ENCODE results near the gene GRN. TPM values are rescaled to one million over a fixed set of nuclear protein-coding genes. Genes with fewer than 3 reads are reported as not detected.
A peak's percentile ranks its signal among the peaks of the same experiment; 100 is the strongest.

Gene GRN
- total and polyA plus RNA-seq, 9 of the 15 experiments (the other 6 are each of a cell fraction or from before 2014, with no cell fraction given) = 5.4 to 75.3 (median 20.7) TPM

DNA sequence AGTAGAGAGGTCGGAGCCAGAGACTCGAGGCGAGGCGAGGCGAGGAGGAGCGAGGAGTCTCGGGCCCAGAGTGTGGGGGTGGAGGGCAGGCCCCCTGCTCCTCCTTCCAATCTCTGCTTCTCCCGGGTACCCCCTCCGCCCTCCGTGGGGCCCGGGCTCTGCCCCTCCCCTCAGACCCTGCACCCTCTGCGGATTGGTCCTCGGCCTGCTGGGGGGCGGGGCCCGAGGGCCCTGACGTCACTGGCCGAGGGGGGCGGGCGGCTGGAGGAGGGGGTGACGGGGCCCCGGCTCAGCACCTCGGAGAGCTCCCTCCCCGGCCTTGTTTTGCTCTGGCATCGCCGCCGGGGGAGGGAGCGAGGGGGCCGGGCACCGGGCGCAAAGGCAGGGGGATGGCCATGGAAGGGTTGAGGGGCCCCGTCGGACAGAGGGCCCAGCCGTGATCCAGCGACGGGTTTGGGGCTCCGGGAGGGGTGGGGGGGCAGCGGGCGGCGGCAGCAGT is 36.7 kb upstream of the GRN start, which contains the start of gene RUNDC3A (continued):
- TF ChIP-seq, protein P1, sequence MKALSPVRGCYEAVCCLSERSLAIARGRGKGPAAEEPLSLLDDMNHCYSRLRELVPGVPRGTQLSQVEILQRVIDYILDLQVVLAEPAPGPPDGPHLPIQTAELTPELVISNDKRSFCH (CRISPR knock-in tag; IDR thresholded peaks at IDR 0.05) = no peak
- TF ChIP-seq, protein P1 (tag; IDR thresholded peaks at IDR 0.05) = no peak
- TF ChIP-seq, protein P2, sequence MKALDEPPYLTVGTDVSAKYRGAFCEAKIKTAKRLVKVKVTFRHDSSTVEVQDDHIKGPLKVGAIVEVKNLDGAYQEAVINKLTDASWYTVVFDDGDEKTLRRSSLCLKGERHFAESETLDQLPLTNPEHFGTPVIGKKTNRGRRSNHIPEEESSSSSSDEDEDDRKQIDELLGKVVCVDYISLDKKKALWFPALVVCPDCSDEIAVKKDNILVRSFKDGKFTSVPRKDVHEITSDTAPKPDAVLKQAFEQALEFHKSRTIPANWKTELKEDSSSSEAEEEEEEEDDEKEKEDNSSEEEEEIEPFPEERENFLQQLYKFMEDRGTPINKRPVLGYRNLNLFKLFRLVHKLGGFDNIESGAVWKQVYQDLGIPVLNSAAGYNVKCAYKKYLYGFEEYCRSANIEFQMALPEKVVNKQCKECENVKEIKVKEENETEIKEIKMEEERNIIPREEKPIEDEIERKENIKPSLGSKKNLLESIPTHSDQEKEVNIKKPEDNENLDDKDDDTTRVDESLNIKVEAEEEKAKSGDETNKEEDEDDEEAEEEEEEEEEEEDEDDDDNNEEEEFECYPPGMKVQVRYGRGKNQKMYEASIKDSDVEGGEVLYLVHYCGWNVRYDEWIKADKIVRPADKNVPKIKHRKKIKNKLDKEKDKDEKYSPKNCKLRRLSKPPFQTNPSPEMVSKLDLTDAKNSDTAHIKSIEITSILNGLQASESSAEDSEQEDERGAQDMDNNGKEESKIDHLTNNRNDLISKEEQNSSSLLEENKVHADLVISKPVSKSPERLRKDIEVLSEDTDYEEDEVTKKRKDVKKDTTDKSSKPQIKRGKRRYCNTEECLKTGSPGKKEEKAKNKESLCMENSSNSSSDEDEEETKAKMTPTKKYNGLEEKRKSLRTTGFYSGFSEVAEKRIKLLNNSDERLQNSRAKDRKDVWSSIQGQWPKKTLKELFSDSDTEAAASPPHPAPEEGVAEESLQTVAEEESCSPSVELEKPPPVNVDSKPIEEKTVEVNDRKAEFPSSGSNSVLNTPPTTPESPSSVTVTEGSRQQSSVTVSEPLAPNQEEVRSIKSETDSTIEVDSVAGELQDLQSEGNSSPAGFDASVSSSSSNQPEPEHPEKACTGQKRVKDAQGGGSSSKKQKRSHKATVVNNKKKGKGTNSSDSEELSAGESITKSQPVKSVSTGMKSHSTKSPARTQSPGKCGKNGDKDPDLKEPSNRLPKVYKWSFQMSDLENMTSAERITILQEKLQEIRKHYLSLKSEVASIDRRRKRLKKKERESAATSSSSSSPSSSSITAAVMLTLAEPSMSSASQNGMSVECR (CRISPR knock-in tag; IDR thresholded peaks at IDR 0.05) = peak; percentile 83; the same call in 1 of the 2 replicates
- peak; percentile 84 for TF ChIP-seq ATF7 (IDR thresholded peaks at IDR 0.05)
- TF ChIP-seq MIER1 (IDR thresholded peaks at IDR 0.05; ENCODE audit: low read depth) = peak; percentile 91
- TF ChIP-seq NFYB (IDR thresholded peaks at IDR 0.05; ENCODE audit: extremely low read depth, insufficient read length) = peak; percentile 60
- TF ChIP-seq ZNF644 (tag; IDR thresholded peaks at IDR 0.05; ENCODE audit: low read depth) = 0 out of 2 replicates have a peak, but pooled peaks have one; percentile 41
- TF ChIP-seq BACH1 (tag; IDR thresholded peaks at IDR 0.05) = no peak
- TF ChIP-seq ZNF263 (CRISPR knock-in tag; IDR thresholded peaks at IDR 0.05; ENCODE audit: borderline replicate concordance) = peak; percentile 29; the same call in 1 of the 2 replicates
- TF ChIP-seq, protein P3, sequence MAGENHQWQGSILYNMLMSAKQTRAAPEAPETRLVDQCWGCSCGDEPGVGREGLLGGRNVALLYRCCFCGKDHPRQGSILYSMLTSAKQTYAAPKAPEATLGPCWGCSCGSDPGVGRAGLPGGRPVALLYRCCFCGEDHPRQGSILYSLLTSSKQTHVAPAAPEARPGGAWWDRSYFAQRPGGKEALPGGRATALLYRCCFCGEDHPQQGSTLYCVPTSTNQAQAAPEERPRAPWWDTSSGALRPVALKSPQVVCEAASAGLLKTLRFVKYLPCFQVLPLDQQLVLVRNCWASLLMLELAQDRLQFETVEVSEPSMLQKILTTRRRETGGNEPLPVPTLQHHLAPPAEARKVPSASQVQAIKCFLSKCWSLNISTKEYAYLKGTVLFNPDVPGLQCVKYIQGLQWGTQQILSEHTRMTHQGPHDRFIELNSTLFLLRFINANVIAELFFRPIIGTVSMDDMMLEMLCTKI (IDR thresholded peaks at IDR 0.05; ENCODE audit: partially characterized antibody) = no peak
- peak; percentile 62; the same call in 1 of the 2 replicates for TF ChIP-seq FOXP1 (CRISPR knock-in tag; IDR thresholded peaks at IDR 0.05)
- peak; percentile 66; the same call in 1 of the 2 replicates for TF ChIP-seq KLF13 (tag; IDR thresholded peaks at IDR 0.05; ENCODE audit: borderline replicate concordance, low read depth)
- TF ChIP-seq MYBL2 (IDR thresholded peaks at IDR 0.05; ENCODE audit: low read depth) = no peak
- no peak for TF ChIP-seq MYBL2 (CRISPR knock-in tag; IDR thresholded peaks at IDR 0.05; ENCODE audit: borderline replicate concordance)
- TF ChIP-seq, protein P4, sequence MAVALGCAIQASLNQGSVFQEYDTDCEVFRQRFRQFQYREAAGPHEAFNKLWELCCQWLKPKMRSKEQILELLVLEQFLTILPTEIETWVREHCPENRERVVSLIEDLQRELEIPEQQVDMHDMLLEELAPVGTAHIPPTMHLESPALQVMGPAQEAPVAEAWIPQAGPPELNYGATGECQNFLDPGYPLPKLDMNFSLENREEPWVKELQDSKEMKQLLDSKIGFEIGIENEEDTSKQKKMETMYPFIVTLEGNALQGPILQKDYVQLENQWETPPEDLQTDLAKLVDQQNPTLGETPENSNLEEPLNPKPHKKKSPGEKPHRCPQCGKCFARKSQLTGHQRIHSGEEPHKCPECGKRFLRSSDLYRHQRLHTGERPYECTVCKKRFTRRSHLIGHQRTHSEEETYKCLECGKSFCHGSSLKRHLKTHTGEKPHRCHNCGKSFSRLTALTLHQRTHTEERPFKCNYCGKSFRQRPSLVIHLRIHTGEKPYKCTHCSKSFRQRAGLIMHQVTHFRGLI (CRISPR knock-in tag; IDR thresholded peaks at IDR 0.05) = no peak
- TF ChIP-seq, protein P5, sequence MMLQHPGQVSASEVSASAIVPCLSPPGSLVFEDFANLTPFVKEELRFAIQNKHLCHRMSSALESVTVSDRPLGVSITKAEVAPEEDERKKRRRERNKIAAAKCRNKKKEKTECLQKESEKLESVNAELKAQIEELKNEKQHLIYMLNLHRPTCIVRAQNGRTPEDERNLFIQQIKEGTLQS (IDR thresholded peaks at IDR 0.05) = peak; percentile 68
- TF ChIP-seq, protein P5 (CRISPR knock-in tag; conservative IDR thresholded peaks at IDR 0.05) = no peak

All from K562 (cell line).